Mucosa of descending colon (tissue), 3 donors: ENCODE measurements around the gene CFAP157. TPM values are rescaled to one million over a fixed set of nuclear protein-coding genes. Genes with fewer than 3 reads are reported as not detected.

Source experiments
- ATAC-seq: fragments of 200-7000 bp; cut with Tn5 transposase; one replicate; pipeline ENCODE4 v1.9.1; 2020; ENCODE audit warnings: mild to moderate bottlenecking, moderate library complexity
- DNase-seq, 3 donors: peaks; one replicate each; pipeline ENCODE4 v3.0.0-alpha.2; 2020
- H3K36me3 ChIP-seq: fragments of 200-600 bp; one replicate; pipeline ENCODE4 v1.8.0; 2021; ENCODE audit warnings: low read depth, mild to moderate bottlenecking
- H3K4me1 ChIP-seq: fragments of 200-600 bp; one replicate; pipeline ENCODE4 v1.8.0; 2021; ENCODE audit warnings: low read depth, mild to moderate bottlenecking
- H3K4me3 ChIP-seq: fragments of 200-600 bp; one replicate; pipeline ENCODE4 v1.8.0; 2021; ENCODE audit warnings: mild to moderate bottlenecking
- H3K9me3 ChIP-seq: fragments of 200-600 bp; one replicate; pipeline ENCODE4 v1.8.0; 2021; ENCODE audit warnings: mild to moderate bottlenecking
- intact Hi-C, 2 donors: fragments of 100-400 bp; cut with DNase I in 1 of 2; cut with micrococcal nuclease in 1 of 2; formaldehyde crosslinking; loops; one replicate each; pipeline versions ENCODE4 v1.11.0 to v1.11.1; 2022; cut with DNase I, micrococcal nuclease
- total RNA-seq, 3 donors: library from RNA; stranded (reverse); fragmentation: NEBNext Ultra II Directional in 2 of 3; extraction: Animal tissue kit (Norgen Biotek cat#: 25700) in 2 of 3; gene quantifications; one replicate each; pipeline versions ENCODE4 v1.2.1 to v1.2.4, GENCODE V29; 2021 to 2023
- TF ChIP-seq, protein P1 (sequence below): fragments of 200-600 bp; IDR thresholded peaks from one replicate; pipeline ENCODE4 v1.8.0; 2022; ENCODE audit warnings: antibody characterized with exemption, mild to moderate bottlenecking
- donor health status: DM: no; HTN: no; CAD: no; lungs with moderate emphysema.
- donor health status: DM: no; HTN: no; CAD: no.
- donor health status: DM: no; HTN: yes; CAD: no.

CFAP157 gene
- total RNA-seq, 3 donors from 2014 or later, result 0.12 to 0.28 TPM; not detected in 1

DNA sequence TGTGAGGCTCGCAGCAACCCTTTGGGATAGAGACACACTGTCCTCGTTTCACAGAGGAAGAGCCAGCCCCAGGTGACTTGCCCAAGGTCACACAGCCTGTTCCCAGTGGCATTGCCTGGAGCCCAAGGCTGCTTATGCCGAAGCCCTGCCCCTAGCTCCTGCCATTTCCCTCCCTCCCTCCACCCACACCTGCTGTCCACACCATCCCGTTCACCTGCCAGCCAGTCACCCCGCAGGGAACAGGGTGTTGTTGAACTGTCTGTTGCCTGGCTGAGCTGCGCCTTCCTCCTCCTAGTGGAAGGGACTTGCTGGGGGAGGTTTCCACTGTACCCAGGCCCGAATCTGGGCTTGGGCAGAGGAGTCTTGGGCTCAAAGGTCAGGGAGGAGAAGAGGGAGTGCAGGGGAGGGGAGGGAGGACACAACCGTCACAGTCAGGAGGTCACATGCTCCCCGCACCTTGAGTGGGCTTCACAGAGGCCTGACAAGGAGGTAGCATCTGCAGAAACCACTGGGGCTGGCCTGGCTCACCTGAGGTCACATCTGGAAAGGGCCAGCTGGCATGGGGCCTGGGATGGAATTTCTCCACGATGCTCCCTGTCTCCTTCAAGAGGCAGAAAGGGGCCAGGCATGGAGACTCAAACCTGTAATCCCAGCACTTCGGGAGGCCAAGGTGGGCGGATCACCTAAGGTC, 15.4 kb downstream of the CFAP157 start:
- Histone ChIP-seq H3K9me3 (no peaks in the 10 kb centered on the region), H3K4me1 (peaks cover 10% of the 10 kb centered on the region), H3K4me3 (no peak overlapping the region), H3K36me3 (no peaks in the 10 kb centered on the region)
- DNase-seq (peak in 1 of 3 donors; percentile 35), ATAC-seq (peak; percentile 64)
- intact Hi-C loops, result loop anchor here in 1 of 2 donors (10.0 kb wide), 1 partner anchor 127 kb away; no protein-coding TSS in a partner anchor
- TF ChIP-seq, protein P1, sequence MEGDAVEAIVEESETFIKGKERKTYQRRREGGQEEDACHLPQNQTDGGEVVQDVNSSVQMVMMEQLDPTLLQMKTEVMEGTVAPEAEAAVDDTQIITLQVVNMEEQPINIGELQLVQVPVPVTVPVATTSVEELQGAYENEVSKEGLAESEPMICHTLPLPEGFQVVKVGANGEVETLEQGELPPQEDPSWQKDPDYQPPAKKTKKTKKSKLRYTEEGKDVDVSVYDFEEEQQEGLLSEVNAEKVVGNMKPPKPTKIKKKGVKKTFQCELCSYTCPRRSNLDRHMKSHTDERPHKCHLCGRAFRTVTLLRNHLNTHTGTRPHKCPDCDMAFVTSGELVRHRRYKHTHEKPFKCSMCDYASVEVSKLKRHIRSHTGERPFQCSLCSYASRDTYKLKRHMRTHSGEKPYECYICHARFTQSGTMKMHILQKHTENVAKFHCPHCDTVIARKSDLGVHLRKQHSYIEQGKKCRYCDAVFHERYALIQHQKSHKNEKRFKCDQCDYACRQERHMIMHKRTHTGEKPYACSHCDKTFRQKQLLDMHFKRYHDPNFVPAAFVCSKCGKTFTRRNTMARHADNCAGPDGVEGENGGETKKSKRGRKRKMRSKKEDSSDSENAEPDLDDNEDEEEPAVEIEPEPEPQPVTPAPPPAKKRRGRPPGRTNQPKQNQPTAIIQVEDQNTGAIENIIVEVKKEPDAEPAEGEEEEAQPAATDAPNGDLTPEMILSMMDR, result no peak

DNA sequence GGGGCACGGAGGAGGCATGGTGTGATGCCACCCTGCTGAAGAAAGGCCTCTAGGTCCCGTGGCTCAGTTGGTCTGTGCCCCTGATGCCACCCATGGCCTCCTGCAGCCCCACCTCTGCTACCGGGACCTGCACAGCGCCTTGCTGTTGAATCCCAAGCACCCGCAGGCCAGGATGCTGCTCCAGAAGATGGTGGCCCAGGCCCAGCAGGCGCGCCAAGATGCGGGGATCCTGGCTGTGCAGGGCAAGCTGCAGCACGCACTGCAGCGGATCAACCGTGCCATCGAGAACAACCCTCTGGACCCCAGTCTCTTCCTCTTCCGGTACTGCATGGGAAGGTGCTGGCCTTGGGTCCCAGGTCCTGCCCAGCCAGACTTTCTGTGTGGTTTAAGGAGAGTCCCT, 16.2 kb downstream of the CFAP157 start:
- no peaks in the 10 kb centered on the region for H3K36me3 ChIP-seq
- ATAC-seq (no peak), DNase-seq (no peak)
- TF ChIP-seq, protein P1, result no peak
- H3K9me3 ChIP-seq, result no peaks in the 10 kb centered on the region
- intact Hi-C loops, result loop anchor here in 1 of 2 donors (10.0 kb wide), 1 partner anchor 128 kb away; no protein-coding TSS in a partner anchor
- H3K4me1 ChIP-seq, result peaks cover 10% of the 10 kb centered on the region
- no peak overlapping the region for H3K4me3 ChIP-seq

DNA sequence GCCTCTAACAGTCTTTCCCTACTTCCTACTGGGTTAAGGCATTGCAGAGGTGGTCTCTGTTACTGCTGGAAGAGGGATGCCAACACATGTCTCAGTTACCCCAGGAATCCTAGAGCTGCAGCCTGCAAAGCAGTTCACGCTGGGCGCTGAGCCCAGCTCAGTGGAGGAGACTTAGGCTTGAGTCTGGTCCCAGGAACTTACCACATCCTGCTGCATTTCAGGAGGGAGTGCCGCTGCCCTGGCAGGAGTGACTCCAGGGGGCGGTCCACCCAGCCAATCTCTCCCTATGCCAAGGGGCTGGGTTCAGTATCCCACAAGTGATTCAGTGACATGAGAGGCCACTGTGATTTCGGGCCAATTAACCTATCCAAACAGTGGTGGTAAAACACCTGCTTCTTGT, 16.7 kb downstream of the CFAP157 start:
- TF ChIP-seq, protein P1, result no peak
- Histone ChIP-seq H3K4me1 (peaks cover 10% of the 10 kb centered on the region), H3K9me3 (no peaks in the 10 kb centered on the region), H3K4me3 (no peak overlapping the region), H3K36me3 (no peaks in the 10 kb centered on the region)
- intact Hi-C loops, result loop anchor here in 1 of 2 donors (10.0 kb wide), 1 partner anchor 129 kb away; no protein-coding TSS in a partner anchor
- ATAC-seq (peak; percentile 65), DNase-seq (peak in 1 of 3 donors; percentile 38)

DNA sequence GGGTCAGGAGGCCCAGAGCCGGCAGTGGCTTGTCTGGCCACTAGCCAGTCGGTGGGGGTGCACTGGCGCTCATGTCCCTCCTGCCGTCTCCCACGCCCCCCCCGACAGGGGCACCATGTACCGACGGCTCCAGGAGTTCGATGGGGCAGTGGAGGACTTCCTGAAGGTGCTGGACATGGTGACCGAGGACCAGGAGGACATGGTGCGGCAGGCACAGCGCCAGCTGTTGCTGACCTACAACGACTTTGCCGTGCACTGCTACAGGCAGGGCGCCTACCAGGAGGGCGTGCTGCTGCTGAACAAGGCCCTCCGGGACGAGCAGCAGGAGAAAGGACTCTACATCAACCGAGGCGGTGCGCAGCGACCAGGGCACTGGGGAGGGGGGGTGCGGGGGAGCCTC, 17.2 kb downstream of the CFAP157 start:
- H3K9me3 ChIP-seq, result no peaks in the 10 kb centered on the region
- intact Hi-C loops, result loop anchor here in 1 of 2 donors (10.0 kb wide), 1 partner anchor 129 kb away; no protein-coding TSS in a partner anchor
- ATAC-seq (peak; percentile 52), DNase-seq (no peak)
- H3K4me1 ChIP-seq, result peaks cover 10% of the 10 kb centered on the region
- no peak overlapping the region for H3K4me3 ChIP-seq
- no peaks in the 10 kb centered on the region for H3K36me3 ChIP-seq
- TF ChIP-seq, protein P1, result no peak

DNA sequence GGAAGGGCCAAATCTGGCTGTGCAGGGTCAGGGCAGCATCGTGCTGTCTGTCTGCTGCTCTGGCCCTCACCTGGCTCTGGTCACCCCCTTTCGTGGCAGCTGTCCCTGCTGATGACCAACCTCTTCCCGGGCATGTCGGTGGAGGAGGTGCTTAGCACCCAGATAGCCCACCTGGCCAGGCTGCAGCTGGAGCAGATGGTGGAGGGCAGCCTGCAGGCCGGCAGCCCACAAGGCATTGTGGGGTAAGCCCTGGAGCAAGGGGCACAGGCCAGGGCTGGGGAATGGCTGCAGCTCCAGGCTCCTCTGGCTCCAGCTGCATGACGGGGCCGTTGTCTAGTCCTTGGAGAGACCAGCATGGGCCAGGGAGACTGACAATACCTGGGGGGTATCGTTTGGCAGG, 20.1 kb downstream of the CFAP157 start:
- Histone ChIP-seq H3K36me3 (no peaks in the 10 kb centered on the region), H3K4me3 (no peak overlapping the region), H3K9me3 (no peaks in the 10 kb centered on the region), H3K4me1 (peaks cover 6% of the 10 kb centered on the region)
- DNase-seq (no peak), ATAC-seq (no peak)
- intact Hi-C loops, result loop anchor here in 1 of 2 donors (10.0 kb wide), 1 partner anchor 132 kb away; no protein-coding TSS in a partner anchor
- TF ChIP-seq, protein P1, result no peak
